ENCODE results near the gene SPTSSA. TPM values are rescaled to one million over a fixed set of nuclear protein-coding genes. Genes with fewer than 3 reads are reported as not detected.
"Not testable (repeated sequence)": the region's sequence is repeated elsewhere in the genome, so short reads cannot be mapped to it uniquely, and the experiment has no call there.

The SPTSSA gene
- 1 to 10 TPM; 3.2 to 4.9 (median 4.9) TPM for total RNA-seq
- total RNA-seq (2013) = 4.3 TPM

GRCh38 chr14:34462132-34462893 lies at the start of gene SPTSSA:
TSS of gene SPTSSA (minus strand) at chr14:34462240. CDS start at chr14:34462207, 33 bp downstream.
- H3K27me3 Mint-ChIP-seq (ENCODE audit: low read depth in 2 of 2) = no peaks in the 10 kb centered on the region
- ATAC-seq (peak; percentile 96 to 99 (median 96)), DNase-seq (peak; percentile 82 to 89)
- peak within 1 kb of the TSS; percentile 72 for H3K27ac ChIP-seq (ENCODE audit: low read length)
- no peaks in the 10 kb centered on the region for H3K36me3 Mint-ChIP-seq
- peaks cover 10 to 15% of the 10 kb centered on the region in 2 donors for H3K4me1 Mint-ChIP-seq
- H3K4me1 ChIP-seq (ENCODE audit: control insufficient read depth, insufficient read depth, low read length) = peaks cover 12% of the 10 kb centered on the region
- TF ChIP-seq CTCF (IDR thresholded peaks at IDR 0.05) = no peak
- H3K4me3 ChIP-seq (ENCODE audit: low read length) = peak within 1 kb of the TSS; percentile 79
- H3K27ac Mint-ChIP-seq = peak within 1 kb of the TSS; percentile 76 to 82
- no peaks in the 10 kb centered on the region for H3K36me3 ChIP-seq (ENCODE audit: control insufficient read depth, insufficient read depth, low read length)
- no peaks in the 10 kb centered on the region for H3K9me3 Mint-ChIP-seq
- no peaks in the 10 kb centered on the region for H3K9me3 ChIP-seq (ENCODE audit: control insufficient read depth, insufficient read depth, low read length)
- H3K27me3 ChIP-seq (ENCODE audit: control insufficient read depth, insufficient read depth, low read length) = no peaks in the 10 kb centered on the region
- intact Hi-C loops (cut with micrococcal nuclease) = loop anchor here (5.0 kb wide), 1 partner anchor 75 kb away; the partner anchor contains the start of gene EAPP
- H3K4me3 Mint-ChIP-seq = peak within 1 kb of the TSS; percentile 92
- WGBS (ENCODE audit: insufficient coverage) = under 1% methylated on average over 79 of the region's 82 CpGs

- WGBS (ENCODE audit: insufficient coverage) = 95% methylated on average over 7 of the region's 11 CpGs
- H3K9me3 Mint-ChIP-seq = no peaks in the 10 kb centered on the region
- no peaks in the 10 kb centered on the region for H3K27me3 Mint-ChIP-seq (ENCODE audit: low read depth in 2 of 2)
- Histone ChIP-seq H3K4me3 (ENCODE audit: low read length) (no peak overlapping the region), H3K36me3 (ENCODE audit: control insufficient read depth, insufficient read depth, low read length) (no peaks in the 10 kb centered on the region), H3K27ac (ENCODE audit: low read length) (no peak overlapping the region), H3K27me3 (ENCODE audit: control insufficient read depth, insufficient read depth, low read length) (no peaks in the 10 kb centered on the region), H3K9me3 (ENCODE audit: control insufficient read depth, insufficient read depth, low read length) (no peaks in the 10 kb centered on the region), H3K4me1 (ENCODE audit: control insufficient read depth, insufficient read depth, low read length) (no peaks in the 10 kb centered on the region)
- TF ChIP-seq CTCF (IDR thresholded peaks at IDR 0.05) = no peak
- intact Hi-C loops (cut with micrococcal nuclease) = no loop called here
- DNase-seq (no peak), ATAC-seq (no peak)
- no peak overlapping the region for H3K4me3 Mint-ChIP-seq
- H3K27ac Mint-ChIP-seq = no peak overlapping the region
- H3K4me1 Mint-ChIP-seq = no peaks in the 10 kb centered on the region
- H3K36me3 Mint-ChIP-seq = no peaks in the 10 kb centered on the region
Observed at GRCh38 chr14:34507884-34508283, 45.8 kb upstream of the SPTSSA start.

GRCh38 chr14:34507459-34507858 lies 45.4 kb upstream of the SPTSSA start:
- Mint-ChIP-seq H3K36me3 (no peaks in the 10 kb centered on the region), H3K9me3 (no peaks in the 10 kb centered on the region), H3K27me3 (ENCODE audit: low read depth in 2 of 2) (no peaks in the 10 kb centered on the region), H3K4me3 (no peak overlapping the region), H3K27ac (no peak overlapping the region), H3K4me1 (no peaks in the 10 kb centered on the region)
- no peaks in the 10 kb centered on the region for H3K27me3 ChIP-seq (ENCODE audit: control insufficient read depth, insufficient read depth, low read length)
- no peaks in the 10 kb centered on the region for H3K4me1 ChIP-seq (ENCODE audit: control insufficient read depth, insufficient read depth, low read length)
- no peak for TF ChIP-seq CTCF (IDR thresholded peaks at IDR 0.05)
- H3K27ac ChIP-seq (ENCODE audit: low read length) = no peak overlapping the region
- no peak overlapping the region for H3K4me3 ChIP-seq (ENCODE audit: low read length)
- H3K9me3 ChIP-seq (ENCODE audit: control insufficient read depth, insufficient read depth, low read length) = no peaks in the 10 kb centered on the region
- whole genome bisulfite sequencing (ENCODE audit: insufficient coverage) = 86% methylated on average over 9 of the region's 9 CpGs
- intact Hi-C loops (cut with micrococcal nuclease) = no loop called here
- no peaks in the 10 kb centered on the region for H3K36me3 ChIP-seq (ENCODE audit: control insufficient read depth, insufficient read depth, low read length)
- DNase-seq (no peak), ATAC-seq (no peak)

- H3K9me3 ChIP-seq (ENCODE audit: control insufficient read depth, insufficient read depth, low read length); H3K27me3 Mint-ChIP-seq (ENCODE audit: low read depth in 2 of 2); H3K27ac Mint-ChIP-seq; H3K27me3 ChIP-seq (ENCODE audit: control insufficient read depth, insufficient read depth, low read length); H3K36me3 ChIP-seq (ENCODE audit: control insufficient read depth, insufficient read depth, low read length); DNase-seq; H3K27ac ChIP-seq (ENCODE audit: low read length); H3K4me3 Mint-ChIP-seq; H3K4me3 ChIP-seq (ENCODE audit: low read length); intact Hi-C loops (cut with micrococcal nuclease); H3K36me3 Mint-ChIP-seq; ATAC-seq; H3K4me1 ChIP-seq (ENCODE audit: control insufficient read depth, insufficient read depth, low read length); H3K9me3 Mint-ChIP-seq; H3K4me1 Mint-ChIP-seq: not testable (repeated sequence)
- 95% methylated on average over 5 of the region's 5 CpGs for WGBS (ENCODE audit: insufficient coverage)
Observed at GRCh38 chr14:34505124-34505491, 43.1 kb upstream of the SPTSSA start.

- H3K27ac Mint-ChIP-seq; ATAC-seq; H3K27ac ChIP-seq (ENCODE audit: low read length); H3K36me3 ChIP-seq (ENCODE audit: control insufficient read depth, insufficient read depth, low read length); H3K27me3 ChIP-seq (ENCODE audit: control insufficient read depth, insufficient read depth, low read length); H3K27me3 Mint-ChIP-seq (ENCODE audit: low read depth in 2 of 2); H3K9me3 Mint-ChIP-seq; H3K9me3 ChIP-seq (ENCODE audit: control insufficient read depth, insufficient read depth, low read length); H3K4me3 Mint-ChIP-seq; intact Hi-C loops (cut with micrococcal nuclease); H3K4me1 Mint-ChIP-seq; DNase-seq; H3K4me3 ChIP-seq (ENCODE audit: low read length); H3K4me1 ChIP-seq (ENCODE audit: control insufficient read depth, insufficient read depth, low read length); H3K36me3 Mint-ChIP-seq: not testable (repeated sequence)
- 82% methylated on average over 9 of the region's 9 CpGs for WGBS (ENCODE audit: insufficient coverage)
Observed at GRCh38 chr14:34504027-34504426, 42.0 kb upstream of the SPTSSA start.

Data from natural killer cell (primary cell).